Subcutaneous abdominal adipose tissue (tissue), 5 donors: ENCODE results near the gene LAGE3.
A peak's percentile ranks its signal among the peaks of the same experiment; 100 is the strongest.

ENCODE experiments used
- H3K27ac ChIP-seq: one replicate; pipeline ENCODE4 v1.7.0; 2013; ENCODE audit warnings: low read depth, mild to moderate bottlenecking, inconsistent platforms, low read length, moderate library complexity
- H3K27me3 ChIP-seq, 5 donors: one replicate each; pipeline ENCODE4 v1.7.0; 2013; ENCODE audit warnings: low read length in 5 of 5, inconsistent platforms in 1 of 5; ENCODE audit not compliant: control insufficient read depth in 5 of 5, insufficient read depth in 4 of 5
- H3K36me3 ChIP-seq, 5 donors: one replicate each; pipeline ENCODE4 v1.7.0; 2013; ENCODE audit warnings: low read length in 5 of 5; ENCODE audit not compliant: control insufficient read depth in 5 of 5, insufficient read depth in 5 of 5
- H3K4me1 ChIP-seq, 5 donors: one replicate each; pipeline ENCODE4 v1.7.0; 2013; ENCODE audit warnings: low read length in 5 of 5, mild to moderate bottlenecking in 3 of 5, moderate library complexity in 1 of 5; ENCODE audit not compliant: control insufficient read depth in 5 of 5, insufficient read depth in 5 of 5
- H3K4me3 ChIP-seq, 5 donors: one replicate each; pipeline ENCODE4 v1.7.0; 2013; ENCODE audit warnings: low read length in 5 of 5, low read depth in 1 of 5
- H3K9ac ChIP-seq, 5 donors: one replicate each; pipeline ENCODE4 v1.7.0; 2013; ENCODE audit warnings: low read length in 5 of 5, mild to moderate bottlenecking in 4 of 5, moderate library complexity in 3 of 5
- H3K9me3 ChIP-seq, 5 donors: one replicate each; pipeline ENCODE4 v1.7.0; 2013; ENCODE audit warnings: low read length in 5 of 5; ENCODE audit not compliant: control insufficient read depth in 5 of 5
- donor health status: healthy.
- donor health status: healthy.
- donor health status: healthy.
- donor health status: healthy.
- donor health status: healthy.

The LAGE3 gene

DNA sequence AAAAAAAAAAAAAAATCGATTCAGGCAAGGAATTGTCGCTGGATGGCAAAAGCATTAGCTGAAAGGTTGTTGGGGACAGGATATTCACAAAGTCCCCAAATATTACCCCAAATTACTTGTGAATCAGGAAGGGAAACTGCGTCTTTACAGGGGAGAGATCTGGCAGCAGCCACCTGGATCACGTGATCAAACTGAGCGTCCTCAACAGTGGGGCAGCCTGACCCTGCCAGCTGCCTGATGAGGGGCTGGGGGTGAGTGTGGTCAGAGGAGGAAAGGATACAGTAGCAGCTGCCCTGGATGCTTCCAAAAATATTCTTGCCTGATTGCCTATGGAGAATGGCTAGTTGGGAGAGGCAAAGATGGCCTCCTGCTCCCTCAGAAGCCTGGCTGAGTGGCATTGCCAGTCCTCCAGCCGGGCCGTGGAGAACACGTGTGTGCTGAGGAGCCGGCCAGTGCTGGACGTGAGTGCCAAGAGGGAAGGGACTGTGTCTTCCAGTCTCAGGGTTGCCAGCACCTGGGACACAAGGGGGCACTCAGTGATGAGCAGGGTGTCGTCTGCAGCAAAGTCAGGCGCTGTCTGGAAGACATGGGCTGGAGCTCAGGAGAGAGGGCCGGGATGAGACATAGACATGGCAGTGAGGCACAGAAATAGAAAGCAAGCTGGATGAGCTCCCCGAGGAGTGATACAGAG lies 3.0 kb upstream of the LAGE3 start:
- Histone ChIP-seq H3K9ac (no peak overlapping the region), H3K36me3 (peaks cover 0 to 11% (median 6%) of the 10 kb centered on the region in 5 donors), H3K9me3 (peaks cover 0 to 3% (median 0%) of the 10 kb centered on the region in 5 donors), H3K4me3 (no peak overlapping the region), H3K27ac (no peak overlapping the region), H3K4me1 (peaks cover 0 to 34% (median 26%) of the 10 kb centered on the region in 5 donors), H3K27me3 (peaks cover 0 to 10% (median 3%) of the 10 kb centered on the region in 5 donors)

DNA sequence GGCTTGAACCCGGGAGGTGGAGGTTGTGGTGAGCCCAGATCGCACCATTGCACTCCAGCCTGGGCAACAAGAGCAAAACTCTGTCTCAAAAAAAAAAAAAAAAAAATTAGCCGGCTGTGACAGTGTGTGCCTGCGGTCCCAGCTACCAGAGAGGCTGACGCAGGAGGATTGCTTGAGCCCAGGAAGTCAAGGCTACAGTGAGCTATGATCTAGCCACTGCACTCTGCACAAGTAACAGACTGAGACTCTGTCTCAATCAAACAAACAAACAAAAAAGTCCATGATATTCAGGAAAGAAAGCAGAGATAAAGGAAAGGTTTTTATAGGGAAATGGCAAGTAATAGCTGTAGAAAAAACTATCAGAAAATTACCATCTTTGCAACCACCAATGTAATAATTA lies 2.1 kb upstream of the LAGE3 start:
- Histone ChIP-seq H3K4me1 (peaks cover 0 to 30% (median 23%) of the 10 kb centered on the region in 5 donors), H3K9me3 (peaks cover 0 to 3% (median 0%) of the 10 kb centered on the region in 5 donors), H3K36me3 (peaks cover 0 to 11% (median 6%) of the 10 kb centered on the region in 5 donors), H3K9ac (no peak overlapping the region), H3K27me3 (peaks cover 0 to 13% (median 6%) of the 10 kb centered on the region in 5 donors), H3K4me3 (no peak overlapping the region), H3K27ac (no peak overlapping the region)

DNA sequence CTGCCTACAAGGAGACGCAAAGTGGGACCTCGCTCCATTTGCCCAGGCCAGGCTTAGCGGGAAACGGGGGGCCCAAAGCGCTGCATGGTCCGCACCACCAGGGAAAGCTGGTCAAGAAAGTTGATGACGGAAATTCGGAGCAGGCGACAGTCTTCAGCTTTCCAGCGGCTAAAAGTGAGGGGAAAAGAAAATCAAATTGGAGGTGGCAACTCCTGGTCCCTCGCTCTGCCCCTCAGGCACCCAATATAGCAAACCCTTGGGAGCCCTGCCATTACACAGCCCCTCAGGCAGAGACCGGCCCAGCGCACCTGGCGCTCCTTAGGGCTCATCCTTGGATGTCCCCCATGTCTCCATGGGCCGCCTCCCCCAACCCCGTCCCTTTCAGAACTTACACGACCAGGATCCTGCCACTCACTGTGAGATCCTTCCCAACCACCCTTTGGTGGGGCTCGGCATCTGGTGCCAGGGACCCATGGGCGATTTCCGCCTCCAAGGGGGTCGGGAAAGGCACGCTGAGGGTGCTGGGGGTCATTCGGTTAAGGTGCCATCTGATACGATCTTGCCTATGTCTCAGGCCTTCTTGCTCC lies 1.1 kb downstream of the LAGE3 start:
- Histone ChIP-seq H3K4me1 (peaks cover 0 to 12% (median 11%) of the 10 kb centered on the region in 5 donors), H3K36me3 (peaks cover 0 to 4% (median 2%) of the 10 kb centered on the region in 5 donors), H3K9ac (peak overlapping the region in 1 of 5 donors; percentile 52), H3K4me3 (peak overlapping the region; percentile 38 to 72 (median 59)), H3K27ac (peak overlapping the region; percentile 70), H3K9me3 (no peaks in the 10 kb centered on the region), H3K27me3 (peaks cover 0 to 13% (median 6%) of the 10 kb centered on the region in 5 donors)

DNA sequence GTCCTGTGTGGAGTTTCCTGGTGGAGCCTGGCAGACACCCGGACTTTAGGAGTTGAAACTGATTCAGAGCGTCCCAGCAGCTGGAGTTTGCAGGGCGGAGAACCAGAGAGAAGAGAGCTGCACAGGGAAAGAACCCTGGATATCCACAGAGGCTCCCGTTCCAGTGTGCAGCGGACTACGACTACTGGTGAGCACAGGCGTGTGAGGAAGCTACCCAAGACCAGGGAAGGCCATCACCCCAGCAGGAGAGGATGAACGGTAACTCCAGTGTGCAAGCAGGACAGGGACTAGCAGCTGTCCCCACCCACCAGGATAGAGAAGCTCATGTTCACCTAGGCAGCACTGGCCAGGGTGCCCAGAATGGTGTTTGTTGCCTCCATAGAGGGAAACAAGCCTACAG lies 2.3 kb downstream of the LAGE3 start:
- no peak overlapping the region for H3K27ac ChIP-seq
- H3K9ac ChIP-seq: no peak overlapping the region
- H3K36me3 ChIP-seq: peaks cover 0 to 16% (median 7%) of the 10 kb centered on the region in 5 donors
- H3K27me3 ChIP-seq: peaks cover 0 to 10% (median 6%) of the 10 kb centered on the region in 5 donors
- H3K9me3 ChIP-seq: no peaks in the 10 kb centered on the region
- H3K4me3 ChIP-seq: no peak overlapping the region
- peaks cover 0 to 12% (median 11%) of the 10 kb centered on the region in 5 donors for H3K4me1 ChIP-seq

DNA sequence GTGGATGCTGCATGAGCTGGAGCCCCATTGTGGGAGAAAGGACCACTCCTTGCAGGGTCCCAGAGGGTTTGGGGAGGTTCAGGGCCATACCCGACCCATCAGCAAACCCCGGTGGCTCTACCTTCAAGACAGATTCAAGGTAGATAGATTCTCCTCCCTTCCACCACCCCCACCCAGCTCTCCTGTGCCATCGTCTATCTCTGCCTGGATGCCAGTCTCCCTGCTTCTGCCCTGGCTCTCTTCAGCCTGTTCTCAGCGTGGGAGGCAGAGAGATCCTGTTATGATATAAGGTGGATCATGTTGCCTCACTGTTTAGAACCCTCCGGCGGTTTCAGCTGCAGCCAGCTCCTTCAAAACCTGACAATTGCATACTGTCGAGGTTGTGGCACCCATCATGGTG lies 5.4 kb downstream of the LAGE3 start:
- peaks cover 0 to 47% (median 36%) of the 10 kb centered on the region in 5 donors for H3K36me3 ChIP-seq
- H3K27ac ChIP-seq: no peak overlapping the region
- no peaks in the 10 kb centered on the region for H3K9me3 ChIP-seq
- peaks cover 0 to 8% (median 3%) of the 10 kb centered on the region in 5 donors for H3K27me3 ChIP-seq
- no peak overlapping the region for H3K4me3 ChIP-seq
- peaks cover 0 to 6% (median 6%) of the 10 kb centered on the region in 5 donors for H3K4me1 ChIP-seq
- H3K9ac ChIP-seq: no peak overlapping the region

DNA sequence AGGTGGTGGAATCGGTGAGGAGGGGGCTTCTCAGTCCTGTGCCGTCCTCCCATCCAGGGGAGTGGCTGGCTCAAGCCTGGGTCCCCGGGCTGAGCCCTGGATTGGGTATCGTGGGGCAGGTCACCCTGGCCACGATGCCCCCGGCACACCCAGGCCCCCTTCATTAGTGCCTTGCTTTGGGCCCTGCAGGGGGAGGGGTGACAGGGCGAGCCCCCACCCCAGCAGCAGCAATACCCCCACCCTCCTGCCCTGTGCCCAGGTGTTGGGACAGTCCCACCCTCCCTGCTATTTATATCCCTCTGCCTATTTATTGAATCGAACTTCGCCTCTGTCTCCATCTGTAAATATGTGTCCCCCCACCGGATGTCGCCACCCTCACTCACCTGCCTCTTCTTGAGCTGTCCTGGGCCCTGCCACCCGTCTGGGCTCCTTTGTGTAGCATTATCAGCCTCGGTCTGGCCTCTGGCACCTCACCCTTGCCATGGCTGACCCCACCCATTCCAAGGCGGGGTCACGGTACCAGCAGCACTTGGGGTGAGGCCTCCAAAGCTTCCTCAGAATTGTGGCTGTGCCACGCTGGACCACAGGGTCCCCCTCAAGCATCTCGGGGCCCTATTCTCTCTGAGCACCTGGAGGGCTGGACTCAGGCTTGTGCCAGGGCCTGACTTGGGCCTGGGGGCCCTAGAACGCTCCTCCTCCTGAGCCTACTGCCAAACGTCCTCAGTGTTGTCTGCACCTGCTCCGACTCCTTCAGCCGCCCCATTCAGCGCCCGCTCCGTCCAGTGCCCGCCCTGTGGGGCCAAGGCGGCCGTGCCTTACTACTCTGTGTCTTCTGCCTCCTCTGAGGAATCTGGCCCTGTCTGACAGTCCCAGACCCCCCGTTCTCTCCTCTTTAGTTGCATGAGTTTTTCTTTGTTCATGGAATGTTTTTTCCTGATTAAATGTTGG lies 6.1 kb downstream of the LAGE3 start:
- Histone ChIP-seq H3K9me3 (no peaks in the 10 kb centered on the region), H3K9ac (no peak overlapping the region), H3K27ac (no peak overlapping the region), H3K4me3 (no peak overlapping the region), H3K36me3 (peaks cover 0 to 54% (median 44%) of the 10 kb centered on the region in 5 donors), H3K4me1 (peaks cover 0 to 2% (median 1%) of the 10 kb centered on the region in 5 donors), H3K27me3 (peaks cover 0 to 8% (median 3%) of the 10 kb centered on the region in 5 donors)

DNA sequence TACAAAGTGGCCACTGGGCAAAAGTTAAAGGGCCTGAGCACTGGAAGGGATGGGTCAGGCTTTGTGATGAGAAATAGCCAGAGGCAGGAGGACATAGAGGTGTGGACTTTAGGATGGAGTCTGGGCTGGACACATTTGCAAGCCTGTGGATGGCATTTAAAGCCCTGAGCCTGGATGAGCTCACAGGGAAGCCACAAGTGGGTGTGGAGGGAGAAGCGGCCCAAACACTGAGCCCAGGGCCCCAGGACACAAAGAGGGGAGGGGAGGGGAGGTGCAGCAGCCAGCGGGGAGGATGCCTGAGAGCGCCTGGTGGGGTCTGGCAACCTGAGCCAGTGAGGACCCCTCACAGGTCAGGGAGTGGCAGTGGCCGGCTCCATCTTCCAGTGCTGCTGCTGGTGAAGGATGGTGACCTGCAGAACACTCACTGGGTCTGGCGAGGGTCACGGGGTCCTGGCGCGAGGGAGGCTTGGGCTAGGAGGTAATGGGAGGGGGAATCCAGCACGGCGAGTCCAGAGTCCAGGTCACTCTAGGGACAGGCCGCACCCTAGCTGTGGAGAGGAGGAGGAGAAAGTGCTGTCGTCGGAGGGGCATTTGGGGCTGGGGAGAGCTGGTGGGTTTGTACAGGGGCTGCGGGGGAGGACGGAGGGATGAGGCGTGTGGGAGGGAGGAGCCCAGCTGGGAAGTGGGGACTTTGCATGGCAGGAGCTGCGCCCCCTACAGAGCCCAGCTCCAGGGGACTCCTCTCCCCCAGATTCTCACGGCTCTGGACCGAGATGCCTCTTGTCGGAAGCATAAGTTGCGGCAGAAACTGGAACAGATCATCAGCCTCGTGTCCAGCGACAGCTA lies 7.0 kb downstream of the LAGE3 start:
- no peak overlapping the region for H3K27ac ChIP-seq
- no peak overlapping the region for H3K9ac ChIP-seq
- H3K4me1 ChIP-seq: no peaks in the 10 kb centered on the region
- peaks cover 0 to 62% (median 49%) of the 10 kb centered on the region in 5 donors for H3K36me3 ChIP-seq
- H3K27me3 ChIP-seq: peaks cover 0 to 8% (median 5%) of the 10 kb centered on the region in 5 donors
- no peaks in the 10 kb centered on the region for H3K9me3 ChIP-seq
- no peak overlapping the region for H3K4me3 ChIP-seq

DNA sequence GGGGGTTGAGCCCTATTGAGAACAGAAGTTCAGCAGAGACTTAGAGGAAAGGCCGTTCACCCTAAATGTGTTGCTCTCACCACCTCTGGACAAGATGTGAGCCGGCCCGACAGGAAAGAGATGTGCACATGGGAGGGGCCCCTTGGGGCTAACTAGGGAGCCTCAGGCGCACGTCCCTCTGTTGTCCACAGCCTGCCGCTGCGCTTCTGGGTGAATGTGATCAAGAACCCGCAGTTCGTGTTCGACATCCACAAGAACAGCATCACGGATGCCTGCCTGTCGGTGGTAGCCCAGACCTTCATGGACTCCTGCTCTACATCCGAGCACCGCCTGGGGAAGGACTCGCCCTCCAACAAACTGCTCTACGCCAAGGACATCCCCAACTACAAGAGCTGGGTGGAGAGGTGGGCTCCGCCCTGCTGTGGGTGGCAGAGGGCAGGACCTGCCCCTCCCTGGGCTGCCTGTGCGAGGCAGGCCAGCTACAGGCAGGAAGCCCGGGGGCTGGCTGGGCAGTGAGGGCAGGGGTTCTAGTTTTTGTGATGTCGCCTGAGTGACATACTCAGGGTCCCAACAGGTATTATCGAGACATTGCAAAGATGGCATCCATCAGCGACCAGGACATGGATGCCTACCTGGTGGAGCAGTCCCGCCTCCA lies 8.0 kb downstream of the LAGE3 start:
- peaks cover 0 to 72% (median 57%) of the 10 kb centered on the region in 5 donors for H3K36me3 ChIP-seq
- no peak overlapping the region for H3K9ac ChIP-seq
- no peak overlapping the region for H3K4me3 ChIP-seq

DNA sequence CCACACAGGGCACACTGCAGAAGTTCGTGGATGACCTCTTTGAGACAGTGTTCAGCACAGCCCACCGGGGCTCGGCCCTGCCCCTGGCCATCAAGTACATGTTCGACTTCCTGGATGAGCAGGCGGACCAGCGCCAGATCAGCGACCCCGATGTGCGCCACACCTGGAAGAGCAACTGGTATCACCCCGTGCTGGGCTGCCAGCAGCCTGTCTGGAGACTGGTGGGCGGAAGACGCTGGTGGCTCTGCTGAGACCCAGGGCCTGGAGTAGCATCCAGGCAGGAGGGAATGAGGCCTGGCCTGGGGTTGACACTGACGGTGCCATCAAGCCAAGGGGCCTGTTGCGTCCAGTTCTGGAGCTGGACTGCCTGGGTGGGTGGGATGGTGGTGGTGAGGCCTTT lies 8.6 kb downstream of the LAGE3 start:
- Histone ChIP-seq H3K27me3 (peaks cover 0 to 6% (median under 1%) of the 10 kb centered on the region in 5 donors), H3K9me3 (no peaks in the 10 kb centered on the region), H3K4me3 (no peak overlapping the region), H3K4me1 (no peaks in the 10 kb centered on the region), H3K9ac (no peak overlapping the region), H3K27ac (no peak overlapping the region), H3K36me3 (peaks cover 0 to 79% (median 63%) of the 10 kb centered on the region in 5 donors)

More for the DNA sequence above, 8.0 kb downstream of the LAGE3 start:
- Histone ChIP-seq H3K9me3 (no peaks in the 10 kb centered on the region), H3K27ac (no peak overlapping the region), H3K27me3 (peaks cover 0 to 6% (median 2%) of the 10 kb centered on the region in 5 donors), H3K4me1 (no peaks in the 10 kb centered on the region)
